ENCODE data around the gene MYO19. TPM values are rescaled to one million over a fixed set of nuclear protein-coding genes. Genes with fewer than 3 reads are reported as not detected.

MYO19 gene
- polyA plus RNA-seq, 1 experiment: 23.1 TPM

DNA sequence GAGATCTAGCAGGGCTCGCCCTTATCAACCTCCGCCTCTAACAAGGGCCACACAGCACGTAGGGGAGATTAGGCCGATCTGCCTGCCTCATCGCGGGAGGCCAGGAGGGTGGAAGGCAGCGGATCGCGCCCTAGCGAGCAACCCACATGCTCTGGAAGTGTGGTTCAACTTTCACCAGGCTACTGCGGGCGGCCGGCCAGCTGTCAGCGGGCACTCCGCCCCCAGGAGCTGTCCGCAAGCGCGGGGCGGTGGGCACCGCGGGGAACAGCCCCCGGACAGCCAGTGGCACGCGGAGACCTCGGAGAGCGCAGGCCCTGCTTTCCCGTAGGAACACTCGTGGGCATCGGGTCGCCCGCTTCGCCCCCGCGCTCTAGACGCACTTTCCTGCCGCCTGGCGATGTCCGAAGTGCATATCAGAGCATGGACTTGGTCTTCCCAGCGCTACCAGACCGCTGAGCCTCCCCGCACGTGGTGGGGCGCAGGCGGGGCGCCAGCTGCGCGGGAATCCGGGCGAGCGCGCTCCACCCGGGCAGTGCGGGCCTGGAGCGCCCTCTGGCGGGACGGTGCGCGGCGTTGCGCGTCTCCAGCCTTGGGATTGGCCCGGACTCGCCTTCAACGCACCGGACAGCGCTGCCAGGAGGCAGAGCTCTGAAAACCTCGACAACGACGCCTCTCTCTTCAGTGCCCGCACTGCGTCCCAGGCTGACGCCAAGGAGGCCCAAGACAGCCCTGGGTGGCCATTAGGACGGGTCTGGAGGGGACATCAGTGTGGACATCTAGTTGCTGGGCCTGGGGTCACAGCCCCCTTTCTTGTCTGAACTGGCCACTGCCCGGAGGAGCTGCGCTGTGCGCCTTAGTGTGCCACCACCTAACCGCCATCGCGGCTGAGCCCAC lies 51.8 kb downstream of the MYO19 start:
- TF ChIP-seq, protein P1, sequence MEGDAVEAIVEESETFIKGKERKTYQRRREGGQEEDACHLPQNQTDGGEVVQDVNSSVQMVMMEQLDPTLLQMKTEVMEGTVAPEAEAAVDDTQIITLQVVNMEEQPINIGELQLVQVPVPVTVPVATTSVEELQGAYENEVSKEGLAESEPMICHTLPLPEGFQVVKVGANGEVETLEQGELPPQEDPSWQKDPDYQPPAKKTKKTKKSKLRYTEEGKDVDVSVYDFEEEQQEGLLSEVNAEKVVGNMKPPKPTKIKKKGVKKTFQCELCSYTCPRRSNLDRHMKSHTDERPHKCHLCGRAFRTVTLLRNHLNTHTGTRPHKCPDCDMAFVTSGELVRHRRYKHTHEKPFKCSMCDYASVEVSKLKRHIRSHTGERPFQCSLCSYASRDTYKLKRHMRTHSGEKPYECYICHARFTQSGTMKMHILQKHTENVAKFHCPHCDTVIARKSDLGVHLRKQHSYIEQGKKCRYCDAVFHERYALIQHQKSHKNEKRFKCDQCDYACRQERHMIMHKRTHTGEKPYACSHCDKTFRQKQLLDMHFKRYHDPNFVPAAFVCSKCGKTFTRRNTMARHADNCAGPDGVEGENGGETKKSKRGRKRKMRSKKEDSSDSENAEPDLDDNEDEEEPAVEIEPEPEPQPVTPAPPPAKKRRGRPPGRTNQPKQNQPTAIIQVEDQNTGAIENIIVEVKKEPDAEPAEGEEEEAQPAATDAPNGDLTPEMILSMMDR (IDR thresholded peaks at IDR 0.05; ENCODE audit: low read depth, low read length): peak; percentile 79
- ChIA-PET POLR2A (interaction anchor here (1.0 kb wide), 1 partner anchor 63 kb away, joined by 5 read pairs; no protein-coding TSS in a partner anchor), CTCF (interaction anchor here (0.5 to 1.8 kb wide), 18 partner anchors 10 to 719 kb away, joined by 3 to 19 read pairs (median 4); no protein-coding TSS in a partner anchor)
- Histone ChIP-seq H3K27me3 (ENCODE audit: control insufficient read depth, insufficient read depth, low read length) (peaks cover 11% of the 10 kb centered on the region), H3K27ac (ENCODE audit: low read depth, low read length) (no peak overlapping the region), H3K4me3 (ENCODE audit: low read depth, low read length) (peak overlapping the region; percentile 40), H3K9me3 (ENCODE audit: control insufficient read depth, insufficient read depth, low read length) (no peaks in the 10 kb centered on the region; the same call in 1 of the 2 replicates)
- DNase-seq (ENCODE audit: low read depth, low spot score): peak; percentile 38

- ChIA-PET POLR2A (no interaction called here), CTCF (interaction anchor here (1.8 kb wide), 1 partner anchor 333 kb away, joined by 19 read pairs; no protein-coding TSS in a partner anchor)
- H3K4me3 ChIP-seq (ENCODE audit: low read depth, low read length): no peak overlapping the region
- peaks cover 11% of the 10 kb centered on the region for H3K27me3 ChIP-seq (ENCODE audit: control insufficient read depth, insufficient read depth, low read length)
- H3K27ac ChIP-seq (ENCODE audit: low read depth, low read length): no peak overlapping the region
- TF ChIP-seq, protein P1 (IDR thresholded peaks at IDR 0.05; ENCODE audit: low read depth, low read length): no peak
- DNase-seq (ENCODE audit: low read depth, low spot score): no peak
- H3K9me3 ChIP-seq (ENCODE audit: control insufficient read depth, insufficient read depth, low read length): no peaks in the 10 kb centered on the region; the same call in 1 of the 2 replicates
These were observed 52.8 kb downstream of the MYO19 start for GRCh38 chr17:36481829-36482228.

GRCh38 chr17:36475346-36475970 lies 59.2 kb downstream of the MYO19 start:
- POLR2A ChIA-PET: no interaction called here
- Histone ChIP-seq H3K4me3 (ENCODE audit: low read depth, low read length) (no peak overlapping the region), H3K27ac (ENCODE audit: low read depth, low read length) (no peak overlapping the region), H3K9me3 (ENCODE audit: control insufficient read depth, insufficient read depth, low read length) (no peaks in the 10 kb centered on the region), H3K27me3 (ENCODE audit: control insufficient read depth, insufficient read depth, low read length) (peaks cover 7% of the 10 kb centered on the region)
- no peak for DNase-seq (ENCODE audit: low read depth, low spot score)
- CTCF ChIA-PET: no interaction called here
- TF ChIP-seq, protein P1 (IDR thresholded peaks at IDR 0.05; ENCODE audit: low read depth, low read length): no peak

DNA sequence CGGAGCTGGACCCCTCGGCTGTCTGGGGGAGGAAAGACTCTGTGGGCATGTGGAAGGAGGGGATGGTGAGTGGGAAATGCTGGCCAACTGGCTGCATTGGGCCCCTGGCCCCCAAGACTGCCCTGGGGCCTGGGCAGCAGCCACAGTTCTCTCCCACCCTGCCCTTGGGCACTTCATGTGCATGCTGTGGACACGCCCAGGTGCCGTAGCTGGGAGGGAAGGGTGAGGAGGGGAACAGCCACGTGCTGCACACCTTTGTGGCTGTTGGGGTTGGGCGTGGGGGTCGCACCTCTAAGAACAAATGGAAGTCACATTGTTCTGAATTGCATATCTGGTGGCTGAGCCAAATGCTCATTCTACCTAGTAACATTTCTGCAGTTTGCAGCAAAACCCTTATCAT lies 60.1 kb downstream of the MYO19 start:
- Histone ChIP-seq H3K27me3 (ENCODE audit: control insufficient read depth, insufficient read depth, low read length) (peaks cover 7% of the 10 kb centered on the region), H3K4me3 (ENCODE audit: low read depth, low read length) (no peak overlapping the region), H3K27ac (ENCODE audit: low read depth, low read length) (no peak overlapping the region), H3K9me3 (ENCODE audit: control insufficient read depth, insufficient read depth, low read length) (no peaks in the 10 kb centered on the region)
- POLR2A ChIA-PET: no interaction called here
- no peak for DNase-seq (ENCODE audit: low read depth, low spot score)
- TF ChIP-seq, protein P1 (IDR thresholded peaks at IDR 0.05; ENCODE audit: low read depth, low read length): no peak
- CTCF ChIA-PET: no interaction called here

- POLR2A ChIA-PET: no interaction called here
These were observed 64.2 kb downstream of the MYO19 start for GRCh38 chr17:36470499-36470898.

More at GRCh38 chr17:36470499-36470898, 64.2 kb downstream of the MYO19 start:
- TF ChIP-seq, protein P1 (IDR thresholded peaks at IDR 0.05; ENCODE audit: low read depth, low read length): no peak
- Histone ChIP-seq H3K27me3 (ENCODE audit: control insufficient read depth, insufficient read depth, low read length) (peaks cover 15% of the 10 kb centered on the region), H3K27ac (ENCODE audit: low read depth, low read length) (no peak overlapping the region), H3K9me3 (ENCODE audit: control insufficient read depth, insufficient read depth, low read length) (no peaks in the 10 kb centered on the region), H3K4me3 (ENCODE audit: low read depth, low read length) (no peak overlapping the region)
- DNase-seq (ENCODE audit: low read depth, low spot score): no peak
- CTCF ChIA-PET: no interaction called here

Measured in AG04450 (cell line).